GM12878 (cell line): Measurements from ENCODE around the gene MRAS. TPM values are rescaled to one million over a fixed set of nuclear protein-coding genes. Genes with fewer than 3 reads are reported as not detected.

Experiments
- ATAC-seq: fragments of 200-7000 bp; cut with Tn5 transposase; 3 replicates; pipeline ENCODE4 v1.9.1; 2020; ENCODE audit warnings: mild to moderate bottlenecking, moderate library complexity
- BruUV-seq: library from RNA; stranded (reverse); fragments of 400-500 nt; replicated peaks from 2 replicates; lab custom pipeline; 2021; lab: Mats Ljungman, UMichigan
- CTCF ChIA-PET: fragments of 300-600 bp; sonication (Branson Sonifier 250); formaldehyde crosslinking; extraction: SDS; loops from one replicate; lab custom pipeline; 2021; ENCODE audit warnings: inconsistent platforms; lab: Yijun Ruan, JAX
- POLR2A ChIA-PET: fragments of 350-600 bp; formaldehyde crosslinking; extraction: SDS; loops from one replicate; lab custom pipeline; 2021; ENCODE audit warnings: inconsistent platforms; lab: Charles Lee
- RAD21 ChIA-PET: fragments of 300-600 bp; sonication (Branson Sonifier 250); formaldehyde crosslinking; loops from one replicate; lab custom pipeline; 2023; ENCODE audit warnings: antibody characterized with exemption; ENCODE audit not compliant: unreplicated experiment; lab: Charles Lee
- SMC1A ChIA-PET: fragments of 300-600 bp; sonication (Branson Sonifier 250); formaldehyde crosslinking; loops from one replicate; lab custom pipeline; 2023; ENCODE audit not compliant: unreplicated experiment, uncharacterized antibody; lab: Charles Lee
- DNase-seq: peaks from one replicate; pipeline ENCODE4 v3.0.0-alpha.2; 2011; ENCODE audit warnings: low read depth, low spot score
- FAIRE-seq: peaks from 3 replicates; lab custom pipeline; 2011; peaks lifted over from hg19 to GRCh38; lab: Jason Lieb, UNC
- H2AFZ ChIP-seq: 2 replicates; pipeline ENCODE4 v1.6.0; 2011; ENCODE audit warnings: low read depth, low read length, control low read depth; ENCODE audit not compliant: control insufficient read depth
- H3K27ac ChIP-seq: 2 replicates; pipeline ENCODE4 v1.5.1; 2011; ENCODE audit warnings: control low read depth; ENCODE audit not compliant: control insufficient read depth, insufficient read depth
- H3K27me3 ChIP-seq, 2 experiments: replicated peaks in 1 of 2; 2 replicates each; pipeline versions ENCODE4 v1.6.0 to v1.6.1; 2011; ENCODE audit warnings: low read length in 1 of 2; ENCODE audit not compliant: control insufficient read depth in 2 of 2, insufficient read depth in 2 of 2
- H3K36me3 ChIP-seq, 2 experiments: 2 replicates each; pipeline ENCODE4 v1.5.1; 2011; ENCODE audit warnings: low read length in 1 of 2; ENCODE audit not compliant: control insufficient read depth in 2 of 2, insufficient read depth in 2 of 2
- H3K4me1 ChIP-seq: 2 replicates; pipeline ENCODE4 v1.6.1; 2011; ENCODE audit warnings: mild to moderate bottlenecking, low read length, moderate library complexity, mixed read lengths; ENCODE audit not compliant: control insufficient read depth, insufficient read depth
- H3K4me2 ChIP-seq: 2 replicates; pipeline ENCODE4 v1.6.0; 2011; ENCODE audit warnings: control low read depth; ENCODE audit not compliant: control insufficient read depth, insufficient read depth
- H3K4me3 ChIP-seq: fragments of 200-600 bp; sonication (generic); 2 replicates; pipeline ENCODE4 v1.5.1; 2016
- H3K79me2 ChIP-seq: 2 replicates; pipeline ENCODE4 v1.6.0; 2011; ENCODE audit warnings: low read length; ENCODE audit not compliant: control insufficient read depth, insufficient read depth
- H3K9ac ChIP-seq: 2 replicates; pipeline ENCODE4 v1.8.0; 2011; ENCODE audit warnings: low read length, control low read depth, mixed read lengths; ENCODE audit not compliant: control insufficient read depth, insufficient read depth
- H3K9me3 ChIP-seq: replicated peaks from 3 replicates; pipeline ENCODE4 v1.5.1; 2011; ENCODE audit warnings: mild to moderate bottlenecking, low read length; ENCODE audit not compliant: control insufficient read depth, insufficient read depth
- H4K20me1 ChIP-seq: 2 replicates; pipeline ENCODE4 v1.6.0; 2011; ENCODE audit not compliant: control insufficient read depth, insufficient read depth
- ATF7 ChIP-seq: fragments of 450-650 bp; IDR thresholded peaks from 2 replicates; pipeline ENCODE4 v1.6.1; 2016; ENCODE audit warnings: low read depth, mild to moderate bottlenecking
- BMI1 ChIP-seq: fragments of 450-650 bp; IDR thresholded peaks from 2 replicates; pipeline ENCODE4 v1.6.1; 2016; ENCODE audit warnings: mild to moderate bottlenecking, moderate library complexity, borderline replicate concordance
- CBFB ChIP-seq: IDR thresholded peaks from 2 replicates; pipeline ENCODE4 v1.6.1; 2016; ENCODE audit warnings: antibody characterized with exemption, low read depth
- EED ChIP-seq: sonication (generic); IDR thresholded peaks from 2 replicates; pipeline ENCODE4 v1.6.1; 2016; ENCODE audit warnings: antibody characterized with exemption, low read depth
- ESRRA ChIP-seq: IDR thresholded peaks from 2 replicates; pipeline ENCODE4 v1.6.1; 2012; ENCODE audit warnings: mild to moderate bottlenecking, low read length, improper control_type of control experiment
- EZH2 ChIP-seq: IDR thresholded peaks from 2 replicates; pipeline ENCODE4 v1.6.1; 2012; ENCODE audit warnings: low read depth, mild to moderate bottlenecking, control low read depth, inconsistent platforms, low read length, borderline replicate concordance; ENCODE audit not compliant: control insufficient read depth
- LARP7 ChIP-seq: fragments of 450-650 bp; IDR thresholded peaks from 2 replicates; pipeline ENCODE4 v1.6.1; 2017; ENCODE audit warnings: mild to moderate bottlenecking
- MTA2 ChIP-seq: fragments of 450-650 bp; IDR thresholded peaks from 2 replicates; pipeline ENCODE4 v1.6.1; 2016; ENCODE audit warnings: low read depth, mild to moderate bottlenecking, moderate library complexity
- MYB ChIP-seq: fragments of 150-350 bp; IDR thresholded peaks from 2 replicates; pipeline ENCODE4 v1.6.1; 2014; ENCODE audit warnings: mild to moderate bottlenecking, low read depth, low read length, borderline replicate concordance
- NFYA ChIP-seq: IDR thresholded peaks from 2 replicates; pipeline ENCODE4 v1.6.1; 2011; ENCODE audit warnings: low read depth, mild to moderate bottlenecking, low read length, improper control_type of control experiment, borderline replicate concordance
- PAX5 ChIP-seq: IDR thresholded peaks from 2 replicates; pipeline ENCODE4 v1.6.1; 2011; ENCODE audit warnings: low read depth, low read length, borderline replicate concordance
- SREBF2 ChIP-seq: IDR thresholded peaks from 2 replicates; pipeline ENCODE4 v1.6.1; 2012; ENCODE audit warnings: mild to moderate bottlenecking, low read length
- ZNF207 ChIP-seq: fragments of 450-650 bp; IDR thresholded peaks from 2 replicates; pipeline ENCODE4 v1.6.1; 2014; ENCODE audit warnings: antibody characterized with exemption, mild to moderate bottlenecking, borderline replicate concordance
- ZNF217 ChIP-seq: fragments of 450-650 bp; IDR thresholded peaks from 2 replicates; pipeline ENCODE4 v1.6.1; 2017; ENCODE audit warnings: antibody characterized with exemption, mild to moderate bottlenecking
- ZNF24 ChIP-seq: fragments of 450-650 bp; IDR thresholded peaks from 2 replicates; pipeline ENCODE4 v1.6.1; 2017; ENCODE audit warnings: antibody characterized with exemption, mild to moderate bottlenecking
- WGBS: methylation state at CpG from one replicate; pipeline ENCODE4 v1.1.6; 2016; ENCODE audit warnings: low lambda C conversion rate; ENCODE audit not compliant: insufficient replicate concordance, insufficient coverage; ENCODE audit errors: missing lambda C conversion rate; 5-methylcytosine and 5-hydroxymethylcytosine counted together
- in situ Hi-C: fragments of 300-500 bp; cut with MboI; formaldehyde crosslinking; loops from 9 replicates; pipeline ENCODE4 v1.14.3; 2018; ENCODE audit warnings: mixed read lengths
- intact Hi-C: fragments of 100-400 bp; cut with micrococcal nuclease; formaldehyde crosslinking; loops from one replicate; pipeline ENCODE4 v1.14.2; 2022; ENCODE audit not compliant: unreplicated experiment
- polyA plus RNA-seq, 11 experiments: library from polyadenylated mRNA; depleted of rRNA in 4 of 11; unstranded in 6 of 11; stranded (reverse) in 5 of 11; fragments of >200 nt; fragmentation: Nextera tagmentation in 4 of 11; fragmentation: Illumina TruSeq in 1 of 11; extraction: Ambion mirVana in 4 of 11; extraction: Trizol in 1 of 11; gene quantifications; 1 replicate in 1 of 11; 2 replicates in 10 of 11; pipeline versions ENCODE4 v1.2.1 to v1.2.3, GENCODE V29; 2011 to 2016; ENCODE audit warnings: inconsistent platforms in 2 of 11, missing spikeins in 2 of 11, low read depth in 1 of 11
- total RNA-seq, 4 experiments: library from RNA; depleted of rRNA in 3 of 4; stranded (reverse); fragments of >200 nt in 3 of 4; fragmentation: Illumina TruSeq in 1 of 4; extraction: Trizol in 1 of 4; gene quantifications; 2 replicates each; pipeline versions ENCODE4 v1.2.1 to v1.2.3, GENCODE V29; 2013 to 2021
- TF ChIP-seq, protein P1 (sequence below): fragments of 450-650 bp; IDR thresholded peaks from 2 replicates; pipeline ENCODE4 v1.6.1; 2017; ENCODE audit warnings: mild to moderate bottlenecking
- TF ChIP-seq, protein P2 (sequence below): fragments of 450-650 bp; conservative IDR thresholded peaks from 2 replicates; pipeline ENCODE4 v1.6.1; 2017; ENCODE audit warnings: mild to moderate bottlenecking, moderate library complexity

The MRAS gene
- total and polyA plus RNA-seq, 10 of the 15 experiments (the other 5 are each of a cell fraction or from before 2014, with no cell fraction given), result 0.01 to 0.44 (median 0.17) TPM; not detected in 6

GRCh38 chr3:138365253-138365555 lies 16.8 kb downstream of the MRAS start (continued):
- TF ChIP-seq ZNF217 (no peak), ESRRA (no peak), EZH2 (no peak), LARP7 (no peak), ZNF207 (no peak), MYB (no peak)
- TF ChIP-seq, protein P1, sequence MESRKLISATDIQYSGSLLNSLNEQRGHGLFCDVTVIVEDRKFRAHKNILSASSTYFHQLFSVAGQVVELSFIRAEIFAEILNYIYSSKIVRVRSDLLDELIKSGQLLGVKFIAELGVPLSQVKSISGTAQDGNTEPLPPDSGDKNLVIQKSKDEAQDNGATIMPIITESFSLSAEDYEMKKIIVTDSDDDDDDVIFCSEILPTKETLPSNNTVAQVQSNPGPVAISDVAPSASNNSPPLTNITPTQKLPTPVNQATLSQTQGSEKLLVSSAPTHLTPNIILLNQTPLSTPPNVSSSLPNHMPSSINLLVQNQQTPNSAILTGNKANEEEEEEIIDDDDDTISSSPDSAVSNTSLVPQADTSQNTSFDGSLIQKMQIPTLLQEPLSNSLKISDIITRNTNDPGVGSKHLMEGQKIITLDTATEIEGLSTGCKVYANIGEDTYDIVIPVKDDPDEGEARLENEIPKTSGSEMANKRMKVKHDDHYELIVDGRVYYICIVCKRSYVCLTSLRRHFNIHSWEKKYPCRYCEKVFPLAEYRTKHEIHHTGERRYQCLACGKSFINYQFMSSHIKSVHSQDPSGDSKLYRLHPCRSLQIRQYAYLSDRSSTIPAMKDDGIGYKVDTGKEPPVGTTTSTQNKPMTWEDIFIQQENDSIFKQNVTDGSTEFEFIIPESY, result no peak
- TF ChIP-seq, protein P2, sequence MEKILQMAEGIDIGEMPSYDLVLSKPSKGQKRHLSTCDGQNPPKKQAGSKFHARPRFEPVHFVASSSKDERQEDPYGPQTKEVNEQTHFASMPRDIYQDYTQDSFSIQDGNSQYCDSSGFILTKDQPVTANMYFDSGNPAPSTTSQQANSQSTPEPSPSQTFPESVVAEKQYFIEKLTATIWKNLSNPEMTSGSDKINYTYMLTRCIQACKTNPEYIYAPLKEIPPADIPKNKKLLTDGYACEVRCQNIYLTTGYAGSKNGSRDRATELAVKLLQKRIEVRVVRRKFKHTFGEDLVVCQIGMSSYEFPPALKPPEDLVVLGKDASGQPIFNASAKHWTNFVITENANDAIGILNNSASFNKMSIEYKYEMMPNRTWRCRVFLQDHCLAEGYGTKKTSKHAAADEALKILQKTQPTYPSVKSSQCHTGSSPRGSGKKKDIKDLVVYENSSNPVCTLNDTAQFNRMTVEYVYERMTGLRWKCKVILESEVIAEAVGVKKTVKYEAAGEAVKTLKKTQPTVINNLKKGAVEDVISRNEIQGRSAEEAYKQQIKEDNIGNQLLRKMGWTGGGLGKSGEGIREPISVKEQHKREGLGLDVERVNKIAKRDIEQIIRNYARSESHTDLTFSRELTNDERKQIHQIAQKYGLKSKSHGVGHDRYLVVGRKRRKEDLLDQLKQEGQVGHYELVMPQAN, result no peak
- TF ChIP-seq, all 136 proteins: peak for 0

GRCh38 chr3:138366006-138366759 lies 17.8 kb downstream of the MRAS start:
- POLR2A ChIA-PET, result no interaction called here
- RAD21 ChIA-PET, result no interaction called here
- Histone ChIP-seq H3K4me3 (no peak overlapping the region), H3K4me1 (peaks cover 6% of the 10 kb centered on the region), H3K36me3 (no peaks in the 10 kb centered on the region), H3K79me2 (no peaks in the 10 kb centered on the region), H2AFZ (no peak overlapping the region), H3K9me3 (peaks cover 4% of the 10 kb centered on the region), H3K27me3 (peaks cover 6 to 12% of the 10 kb centered on the region in 2 experiments), H3K4me2 (no peak overlapping the region), H3K27ac (no peak overlapping the region), H4K20me1 (peaks cover 2% of the 10 kb centered on the region; the same call in 1 of the 2 replicates), H3K9ac (no peak overlapping the region)
- DNase-seq (no peak), ATAC-seq (no peak), FAIRE-seq (no peak)
- SMC1A ChIA-PET, result no interaction called here
- intact Hi-C loops, result no loop called here
- CTCF ChIA-PET, result no interaction called here
- BruUV-seq, result no TSS peak
- no peak for TF ChIP-seq BMI1
- no peak for TF ChIP-seq PAX5
- TF ChIP-seq ZNF24, result no peak
- TF ChIP-seq CBFB, result no peak
- TF ChIP-seq MTA2, result no peak
- TF ChIP-seq SREBF2, result no peak
- no peak for TF ChIP-seq NFYA
- TF ChIP-seq EED, result no peak
- TF ChIP-seq ATF7, result no peak
- WGBS, result 18% methylated on average over 8 of the region's 8 CpGs
- in situ Hi-C loops, result no loop called here
